IPS-11a (cell line): ENCODE results near the gene AFMID.

Experiments
- H3K4me3 ChIP-seq: one replicate; pipeline ENCODE4 v1.5.1; 2013; ENCODE audit warnings: low read depth, low read length, control low read depth

The AFMID gene

GRCh38 chr17:78176548-78177025, 10.6 kb upstream of the AFMID start:
- no peak overlapping the region for H3K4me3 ChIP-seq

- no peak overlapping the region for H3K4me3 ChIP-seq
Measured at GRCh38 chr17:78179372-78179771, 7.8 kb upstream of the AFMID start.

- no peak overlapping the region for H3K4me3 ChIP-seq
Measured at GRCh38 chr17:78180083-78180482, 7.1 kb upstream of the AFMID start.

GRCh38 chr17:78180508-78180907, 6.7 kb upstream of the AFMID start:
- H3K4me3 ChIP-seq, result no peak overlapping the region

GRCh38 chr17:78182504-78182903, 4.7 kb upstream of the AFMID start:
- no peak overlapping the region for H3K4me3 ChIP-seq

GRCh38 chr17:78183916-78184315, 3.2 kb upstream of the AFMID start:
- no peak overlapping the region for H3K4me3 ChIP-seq

- H3K4me3 ChIP-seq, result no peak overlapping the region
Measured at GRCh38 chr17:78184351-78184750, 2.8 kb upstream of the AFMID start.

DNA sequence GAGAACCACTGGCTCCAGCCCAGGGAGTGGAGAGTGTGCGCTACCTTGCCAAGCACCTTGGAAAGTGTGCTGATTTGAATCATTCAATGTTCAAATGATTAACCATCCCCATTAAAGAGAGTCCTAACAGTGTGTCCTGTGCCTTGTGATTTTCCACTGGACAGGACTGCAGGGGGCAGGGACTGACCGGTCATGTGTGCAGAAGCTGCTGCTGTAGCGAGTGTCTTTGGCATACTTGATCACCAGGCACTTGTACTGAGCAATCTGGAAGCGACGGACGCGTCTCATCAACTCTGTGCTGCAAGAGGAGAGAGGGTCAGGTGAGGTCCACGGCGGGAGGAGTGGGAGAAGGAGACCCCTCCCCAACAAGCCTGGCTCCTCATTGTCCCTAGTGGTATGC, 2.3 kb upstream of the AFMID start:
- no peak overlapping the region for H3K4me3 ChIP-seq

DNA sequence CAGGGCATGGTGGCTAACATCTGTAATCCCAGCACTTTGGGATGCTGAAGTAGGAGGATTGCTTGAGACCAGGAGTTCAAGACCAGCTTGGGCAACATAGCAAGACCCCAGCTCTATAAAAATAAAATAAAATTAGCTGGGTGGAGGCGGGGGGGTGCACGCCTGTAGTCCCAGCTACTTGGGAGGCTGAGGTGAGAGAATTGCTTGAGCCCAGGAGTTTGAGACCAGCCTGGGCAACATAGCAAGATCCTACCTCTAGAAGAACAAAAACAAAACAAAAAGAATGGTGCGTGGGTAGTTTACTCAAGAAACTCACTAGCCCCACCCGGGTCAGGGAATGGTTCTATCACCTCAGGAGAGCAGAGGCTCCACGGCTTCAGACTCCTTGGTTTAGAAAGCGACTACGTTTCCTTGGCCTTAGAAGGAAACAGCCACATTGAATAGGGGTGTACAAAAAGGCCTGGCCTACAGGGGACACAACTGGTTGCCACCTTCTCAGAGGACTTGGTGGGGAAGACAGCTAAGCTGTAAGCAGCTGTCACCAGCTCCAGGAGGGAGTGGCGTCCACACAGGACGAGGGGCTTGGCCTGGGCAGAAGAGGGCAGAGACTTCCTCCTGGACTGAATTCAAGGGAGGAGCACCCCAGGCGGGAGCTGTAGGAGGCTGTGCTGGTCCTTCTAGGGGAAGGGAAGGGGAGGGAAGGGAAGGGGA, 1.0 kb upstream of the AFMID start:
- H3K4me3 ChIP-seq, result peak overlapping the region; percentile 47

- no peak overlapping the region for H3K4me3 ChIP-seq
Measured at GRCh38 chr17:78196716-78197115, 9.6 kb downstream of the AFMID start.

DNA sequence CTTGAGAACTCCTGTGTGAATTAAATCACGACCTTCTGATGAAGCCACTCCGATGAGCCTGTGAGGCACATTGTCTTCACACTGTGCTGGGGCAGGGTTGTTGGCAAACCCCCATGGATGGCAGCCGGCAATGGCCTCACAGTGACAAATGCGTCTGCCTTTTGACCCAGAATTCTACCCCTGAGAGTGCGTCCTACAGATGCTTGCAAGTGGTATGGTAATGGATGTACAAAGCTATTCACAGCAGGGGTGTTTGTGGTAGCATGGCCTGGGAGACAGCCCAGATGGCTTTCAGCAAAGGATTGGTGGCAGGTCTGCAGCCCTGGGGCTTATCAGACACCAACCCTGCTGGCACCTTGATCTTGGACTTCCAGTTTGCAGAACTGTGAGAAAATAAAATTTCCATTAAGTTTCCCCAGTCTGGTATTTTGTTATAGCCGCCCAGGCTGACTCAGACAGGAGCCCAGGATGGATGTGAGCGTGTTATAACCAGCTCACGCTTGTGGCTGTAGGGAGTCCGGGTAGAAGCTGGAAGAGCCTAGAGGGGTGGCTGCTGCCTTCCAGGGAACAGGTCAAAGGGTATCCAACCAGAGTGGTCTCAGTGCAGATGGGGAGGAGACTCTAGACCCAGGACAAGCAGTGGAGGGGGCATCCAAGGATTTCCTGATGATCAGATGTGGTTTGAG, 10.1 kb downstream of the AFMID start:
- H3K4me3 ChIP-seq, result no peak overlapping the region

- H3K4me3 ChIP-seq, result no peak overlapping the region
Measured at GRCh38 chr17:78200451-78200850, 13.3 kb downstream of the AFMID start.

GRCh38 chr17:78202666-78203065, 15.5 kb downstream of the AFMID start:
- no peak overlapping the region for H3K4me3 ChIP-seq

DNA sequence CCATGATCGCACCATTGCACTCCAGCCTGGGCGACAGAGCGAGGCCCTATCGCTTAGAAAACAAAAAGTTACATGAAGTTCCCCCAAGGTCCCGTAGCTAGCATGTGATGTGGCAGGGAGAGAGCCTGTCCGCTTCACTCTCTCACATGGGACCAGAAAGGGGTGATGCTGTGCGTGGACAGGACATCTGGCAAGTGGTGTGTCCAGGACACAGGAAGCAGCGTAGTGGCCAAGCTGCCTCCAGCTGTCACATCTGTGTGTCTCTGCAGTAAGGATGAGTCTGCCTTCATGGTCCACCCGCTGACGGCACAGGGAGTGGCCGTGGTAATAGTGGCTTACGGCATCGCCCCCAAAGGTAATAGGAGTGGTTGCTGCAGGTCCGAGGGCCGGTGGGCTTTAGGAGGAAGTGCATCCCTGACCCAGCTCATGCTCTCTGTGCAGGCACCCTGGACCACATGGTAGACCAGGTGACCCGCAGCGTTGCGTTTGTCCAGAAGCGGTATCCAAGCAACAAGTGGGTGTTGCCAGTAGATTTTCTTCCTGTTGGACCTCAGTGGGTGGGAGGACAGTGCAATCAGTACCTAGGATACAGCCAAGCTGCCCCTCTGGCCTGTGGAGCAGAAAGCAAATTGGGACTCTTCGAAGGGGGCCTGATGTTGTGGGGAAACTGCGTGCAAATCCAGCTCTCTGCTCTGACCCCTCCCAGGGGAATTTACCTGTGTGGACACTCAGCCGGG, 17.4 kb downstream of the AFMID start:
- no peak overlapping the region for H3K4me3 ChIP-seq

- no peak overlapping the region for H3K4me3 ChIP-seq
Measured at GRCh38 chr17:78205124-78205775, 18.1 kb downstream of the AFMID start.

- H3K4me3 ChIP-seq, result no peak overlapping the region
Measured at GRCh38 chr17:78206298-78206697, 19.1 kb downstream of the AFMID start.

GRCh38 chr17:78208486-78208885, 21.3 kb downstream of the AFMID start:
- H3K4me3 ChIP-seq, result no peak overlapping the region

DNA sequence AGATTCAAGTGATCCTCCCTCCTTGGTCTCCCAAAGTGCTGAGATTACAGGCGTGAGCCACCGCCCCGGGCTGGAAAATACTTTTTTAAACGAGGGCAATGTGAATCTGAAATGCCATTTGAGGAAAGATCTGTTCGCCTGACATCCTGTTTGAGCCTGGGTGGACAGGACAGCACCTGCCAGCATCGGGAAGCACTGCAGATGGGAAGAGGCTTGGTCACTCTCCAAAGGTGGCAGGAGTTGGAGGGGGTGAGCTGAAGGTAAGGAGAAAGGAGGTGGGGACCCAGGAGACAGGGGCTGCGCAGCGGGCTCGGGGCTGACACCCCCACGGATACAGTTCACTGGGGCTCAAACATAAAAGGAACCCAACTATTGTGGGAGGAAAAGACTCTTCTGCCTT, 22.9 kb downstream of the AFMID start:
- no peak overlapping the region for H3K4me3 ChIP-seq

DNA sequence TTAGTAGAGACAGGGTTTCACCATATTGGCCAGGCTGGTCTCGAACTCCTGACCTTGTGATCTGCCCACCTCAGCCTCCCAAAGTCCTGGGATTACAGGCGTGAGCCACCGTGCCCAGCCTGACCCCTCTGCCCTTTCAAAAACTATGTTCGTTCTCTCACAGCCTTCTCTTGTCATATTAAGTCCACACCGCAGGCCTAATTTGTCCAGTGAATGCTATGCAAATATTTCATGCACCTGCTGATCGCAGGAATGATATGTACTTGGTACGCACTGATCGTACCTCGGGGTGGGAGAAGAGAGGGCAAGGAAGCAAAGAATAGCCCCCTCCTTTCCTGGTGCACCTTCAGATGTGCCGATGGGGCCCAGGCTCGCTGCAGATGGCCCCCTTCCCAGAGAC, 23.9 kb downstream of the AFMID start:
- H3K4me3 ChIP-seq, result no peak overlapping the region

GRCh38 chr17:78214016-78214705, 27.0 kb downstream of the AFMID start, which contains the start of gene BIRC5:
Gene BIRC5 (plus strand): TSS chr17:78214253. CDS start chr17:78214317, 64 bp downstream.
- peak within 1 kb of the TSS; percentile 88 for H3K4me3 ChIP-seq

- H3K4me3 ChIP-seq, result peak overlapping the region; percentile 88
Measured at GRCh38 chr17:78214706-78215061, 27.5 kb downstream of the AFMID start.
